Caki2 (cell line): ENCODE data around the gene VASH2. TPM values are rescaled to one million over a fixed set of nuclear protein-coding genes. Genes with fewer than 3 reads are reported as not detected.
"Not testable (repeated sequence)": the region's sequence is repeated elsewhere in the genome, so short reads cannot be mapped to it uniquely, and the experiment has no call there.

ENCODE experiments used
- DNase-seq: peaks from one replicate; pipeline ENCODE4 v3.0.0-alpha.2; 2015; ENCODE audit warnings: low read depth
- in situ Hi-C: cut with HindIII; loops from 2 replicates; pipeline ENCODE4 v1.10.0; 2016; ENCODE audit warnings: low sequenced_read_pairs, low pct_unique_long_range_greater_than_20kb, mixed read lengths
- total RNA-seq: library from RNA; depleted of rRNA; stranded (reverse); fragments of >200 nt; shearing (Covaris generic); gene quantifications from 2 replicates; pipeline ENCODE4 v1.2.3, GENCODE V29; 2014; ENCODE audit warnings: low replicate concordance; rRNA removed

VASH2 gene
- 0.17 and 0.74 TPM in 2 replicates for total RNA-seq

GRCh38 chr1:212950243-212951125 is at the start of gene VASH2:
TSS of gene VASH2 (plus strand) at chr1:212950541. CDS start at chr1:212951543, 1,002 bp downstream.
- in situ Hi-C loops: no loop called here
- peak; percentile 80 for DNase-seq

GRCh38 chr1:212901290-212901689 is 49.1 kb upstream of the VASH2 start:
- in situ Hi-C loops: no loop called here
- DNase-seq: no peak

GRCh38 chr1:212902054-212902453 is 48.3 kb upstream of the VASH2 start:
- DNase-seq: no peak
- in situ Hi-C loops: no loop called here

GRCh38 chr1:212903664-212904063 is 46.7 kb upstream of the VASH2 start:
- no peak for DNase-seq
- in situ Hi-C loops: no loop called here

- in situ Hi-C loops, DNase-seq: not testable (repeated sequence)
Observed at GRCh38 chr1:212908071-212908470, 42.3 kb upstream of the VASH2 start.

- in situ Hi-C loops: no loop called here
- no peak for DNase-seq
Observed at GRCh38 chr1:212908971-212909370, 41.4 kb upstream of the VASH2 start.

- in situ Hi-C loops: no loop called here
- no peak for DNase-seq
Observed at GRCh38 chr1:212909652-212910063, 40.7 kb upstream of the VASH2 start.

GRCh38 chr1:212910213-212910612 is 40.1 kb upstream of the VASH2 start:
- DNase-seq, in situ Hi-C loops: not testable (repeated sequence)

- in situ Hi-C loops: not testable (repeated sequence)
Observed at GRCh38 chr1:212913638-212914037, 36.7 kb upstream of the VASH2 start.

GRCh38 chr1:212914110-212914509 is 36.2 kb upstream of the VASH2 start:
- DNase-seq, in situ Hi-C loops: not testable (repeated sequence)

More at GRCh38 chr1:212913638-212914037, 36.7 kb upstream of the VASH2 start:
- DNase-seq: not testable (repeated sequence)

GRCh38 chr1:212914789-212915188 is 35.6 kb upstream of the VASH2 start:
- DNase-seq: no peak
- in situ Hi-C loops: no loop called here

- in situ Hi-C loops: no loop called here
- peak; percentile 50 for DNase-seq
Observed at GRCh38 chr1:212915245-212916091, 34.9 kb upstream of the VASH2 start.

- in situ Hi-C loops: no loop called here
- no peak for DNase-seq
Observed at GRCh38 chr1:212916481-212917133, 33.7 kb upstream of the VASH2 start.

- DNase-seq: no peak
- in situ Hi-C loops: no loop called here
Observed at GRCh38 chr1:212917134-212917485, 33.2 kb upstream of the VASH2 start.

- DNase-seq: no peak
- in situ Hi-C loops: no loop called here
Observed at GRCh38 chr1:212917858-212918257, 32.5 kb upstream of the VASH2 start.

- in situ Hi-C loops: no loop called here
- no peak for DNase-seq
Observed at GRCh38 chr1:212918824-212919223, 31.5 kb upstream of the VASH2 start.

GRCh38 chr1:212920246-212920645 is 30.1 kb upstream of the VASH2 start:
- in situ Hi-C loops: no loop called here
- DNase-seq: no peak

- in situ Hi-C loops: no loop called here
- DNase-seq: no peak
Observed at GRCh38 chr1:212920896-212921295, 29.4 kb upstream of the VASH2 start.

GRCh38 chr1:212922016-212922415 is 28.3 kb upstream of the VASH2 start:
- DNase-seq: no peak
- in situ Hi-C loops: no loop called here
